Measurements from ENCODE around the gene FBN1.

FBN1 gene

GRCh38 chr15:48652510-48653076 lies 7.1 kb upstream of the FBN1 start:
- no peak for DNase-seq (ENCODE audit: low spot score)

DNA sequence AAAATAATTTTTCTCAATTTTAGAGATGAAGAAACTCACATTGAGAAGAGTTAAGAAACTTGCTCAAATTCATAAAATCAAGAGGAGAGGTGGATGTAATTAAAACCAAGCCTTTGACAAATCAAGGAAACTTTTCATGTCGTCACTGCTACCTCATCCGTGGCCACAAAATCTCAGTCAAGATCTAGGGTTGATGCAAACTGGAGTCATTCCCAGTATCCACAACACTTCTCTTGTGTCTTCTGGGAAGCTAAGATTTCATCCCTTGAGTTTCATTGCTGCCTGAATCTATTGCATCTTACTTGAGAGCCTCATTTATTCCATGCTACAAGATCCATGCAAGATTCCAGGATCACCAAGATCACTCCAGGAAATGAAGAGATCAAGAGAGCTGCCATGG lies 5.4 kb upstream of the FBN1 start:
- DNase-seq (ENCODE audit: low spot score): no peak

DNA sequence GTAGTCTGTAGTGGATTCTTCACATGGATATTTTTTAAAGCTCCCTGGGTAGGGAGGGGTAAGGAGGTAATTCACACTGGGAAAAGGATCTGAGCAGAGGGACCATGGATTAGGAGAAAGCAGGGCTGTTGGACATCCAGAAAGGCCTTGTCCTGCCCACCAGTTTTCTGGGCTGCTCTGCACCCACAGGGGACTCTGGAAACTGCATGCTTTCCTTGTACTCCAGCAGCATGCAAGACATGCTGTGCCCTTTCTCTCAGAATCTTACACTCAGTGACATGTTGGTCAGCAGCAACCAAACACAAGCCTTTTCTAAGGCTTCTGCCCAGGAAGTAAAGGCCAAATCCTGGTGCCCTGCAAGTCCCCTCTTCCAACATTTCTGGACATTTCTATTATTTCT lies 2.5 kb upstream of the FBN1 start:
- no peak for DNase-seq (ENCODE audit: low spot score)

DNA sequence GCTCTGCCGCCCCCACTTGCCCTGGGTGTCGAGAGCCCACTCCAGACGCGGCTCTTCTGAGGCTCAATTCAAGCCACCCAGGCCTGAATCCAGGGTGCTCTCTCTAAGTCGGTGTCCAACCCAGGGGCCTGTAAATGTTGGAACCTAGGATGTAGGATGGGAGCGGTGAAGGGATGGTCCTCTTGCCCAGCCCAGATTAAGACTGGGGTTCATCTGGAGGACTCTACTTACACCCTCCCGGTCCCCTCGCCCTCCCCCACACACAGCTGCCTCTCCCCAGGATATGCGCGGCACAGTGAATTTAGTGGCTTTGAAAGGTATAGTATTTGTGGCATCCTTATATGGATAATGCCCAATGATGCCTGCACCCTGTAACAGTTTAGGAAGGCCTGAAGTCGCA lies 822 bp upstream of the FBN1 start:
- no peak for DNase-seq (ENCODE audit: low spot score)

GRCh38 chr15:48644827-48645557 lies 517 bp downstream of the FBN1 start:
- no peak for DNase-seq (ENCODE audit: low spot score)

DNA sequence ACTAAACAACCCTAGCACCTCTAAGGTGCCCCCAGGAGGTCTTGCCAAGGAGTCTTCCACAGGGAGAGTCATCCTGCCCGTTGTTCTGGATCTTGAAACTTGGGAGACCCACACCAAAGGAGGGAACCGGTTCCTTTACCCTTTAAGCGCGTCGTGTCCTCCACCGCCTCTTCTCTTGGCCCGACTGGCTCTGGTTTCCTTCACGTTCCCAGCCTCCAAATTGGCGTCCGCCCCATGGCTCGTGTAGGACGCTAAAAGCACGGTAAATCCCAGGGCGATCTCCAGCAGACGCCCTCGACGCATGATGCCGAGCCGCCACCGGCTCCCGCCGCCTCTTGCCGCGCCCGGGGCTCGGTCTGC lies 1.1 kb downstream of the FBN1 start:
- DNase-seq (ENCODE audit: low spot score): no peak

DNA sequence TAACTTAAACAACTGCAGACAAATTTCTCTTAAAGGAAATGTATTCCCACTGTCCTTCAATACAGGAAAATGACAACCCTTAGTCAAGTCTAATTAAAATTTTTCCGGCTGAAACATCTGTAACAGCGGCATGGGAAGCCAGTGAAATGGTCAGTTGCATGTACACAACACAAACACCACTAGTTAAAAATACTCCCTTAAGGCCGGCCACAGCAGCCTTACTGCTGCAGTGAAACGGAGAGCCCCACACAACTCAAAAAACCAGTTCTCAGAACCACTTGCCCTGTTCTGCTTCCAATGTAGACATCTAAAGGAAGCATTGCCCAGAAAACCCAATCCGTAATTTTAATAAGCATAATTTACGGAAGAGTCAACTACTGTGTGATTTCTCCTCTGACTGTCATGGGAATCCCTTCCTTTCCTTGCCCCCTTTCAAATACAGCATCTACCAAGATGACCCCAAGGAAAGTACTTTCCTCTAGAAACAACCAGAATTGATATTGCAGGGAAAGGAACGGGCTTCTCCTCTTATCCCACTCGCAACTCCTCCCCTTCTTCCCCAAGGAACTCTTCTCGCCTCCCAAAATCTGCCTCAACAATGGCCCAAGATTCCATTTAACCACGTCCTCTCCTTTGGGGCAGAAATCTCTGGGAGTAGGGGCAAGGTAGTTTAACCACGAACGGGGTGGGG lies 1.6 kb downstream of the FBN1 start:
- no peak for DNase-seq (ENCODE audit: low spot score)

GRCh38 chr15:48643206-48643605 lies 2.3 kb downstream of the FBN1 start:
- DNase-seq (ENCODE audit: low spot score): no peak

- DNase-seq (ENCODE audit: low spot score): no peak
Observed at GRCh38 chr15:48642795-48643194, 2.7 kb downstream of the FBN1 start.

- no peak for DNase-seq (ENCODE audit: low spot score)
Observed at GRCh38 chr15:48641416-48641815, 4.1 kb downstream of the FBN1 start.

DNA sequence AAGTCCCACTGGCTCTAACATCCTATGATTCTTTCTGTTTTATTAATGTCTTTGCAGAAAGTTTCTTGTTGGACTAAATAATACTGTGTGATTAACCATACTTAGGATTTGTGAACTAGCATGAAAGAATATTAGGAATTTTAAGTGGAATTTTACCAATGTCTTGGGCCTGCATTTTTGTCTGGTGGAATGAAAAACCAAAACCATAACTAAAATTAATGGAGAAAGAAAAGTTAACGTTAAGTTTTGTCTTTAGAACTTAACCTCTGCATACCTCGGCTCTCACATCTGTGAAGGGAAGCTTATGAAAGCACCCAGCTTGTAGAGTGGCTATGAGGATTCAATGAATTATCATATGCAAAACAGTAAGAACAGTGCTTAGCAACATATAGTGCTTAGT lies 6.5 kb downstream of the FBN1 start:
- no peak for DNase-seq (ENCODE audit: low spot score)

GRCh38 chr15:48637639-48638038 lies 7.9 kb downstream of the FBN1 start:
- no peak for DNase-seq (ENCODE audit: low spot score)

GRCh38 chr15:48636511-48636910 lies 9.0 kb downstream of the FBN1 start:
- no peak for DNase-seq (ENCODE audit: low spot score)

DNA sequence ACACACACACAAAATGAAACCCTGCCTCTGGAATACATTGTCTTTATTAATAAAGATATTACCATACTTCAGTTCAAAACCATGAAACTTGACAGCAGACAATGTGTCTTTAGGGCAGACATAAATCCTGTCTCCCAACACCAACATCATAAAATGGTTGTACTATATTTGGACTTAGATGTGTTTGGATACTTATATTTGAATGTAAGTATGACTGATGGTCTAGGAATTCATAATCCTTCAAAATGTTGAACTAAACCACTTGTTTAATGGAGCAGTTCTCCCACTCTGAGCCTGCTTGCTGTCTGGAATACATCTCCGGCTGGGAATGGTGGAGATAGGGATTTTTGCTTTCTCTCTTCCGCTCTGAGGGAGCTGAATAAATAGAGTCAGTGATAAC lies 10.6 kb downstream of the FBN1 start:
- DNase-seq (ENCODE audit: low spot score): no peak

DNA sequence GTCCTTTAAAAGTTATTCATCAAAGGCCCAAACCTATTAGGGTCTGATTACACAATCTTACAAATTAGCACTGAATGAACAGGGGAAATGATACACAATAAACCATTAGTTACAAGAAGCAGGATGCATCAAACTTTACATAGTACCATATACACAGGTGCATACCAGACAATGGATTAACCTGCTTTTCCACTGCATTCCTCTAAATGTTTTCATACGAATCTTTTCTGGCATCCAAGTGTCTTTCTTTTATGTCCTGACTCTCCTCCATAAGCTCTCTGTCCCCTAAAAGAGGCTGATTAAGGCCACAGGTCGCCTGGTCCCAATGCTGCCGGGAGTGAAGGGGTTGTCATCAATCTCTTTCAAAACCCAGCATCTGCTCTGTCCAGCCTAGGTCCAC lies 11.4 kb downstream of the FBN1 start:
- DNase-seq (ENCODE audit: low spot score): no peak

DNA sequence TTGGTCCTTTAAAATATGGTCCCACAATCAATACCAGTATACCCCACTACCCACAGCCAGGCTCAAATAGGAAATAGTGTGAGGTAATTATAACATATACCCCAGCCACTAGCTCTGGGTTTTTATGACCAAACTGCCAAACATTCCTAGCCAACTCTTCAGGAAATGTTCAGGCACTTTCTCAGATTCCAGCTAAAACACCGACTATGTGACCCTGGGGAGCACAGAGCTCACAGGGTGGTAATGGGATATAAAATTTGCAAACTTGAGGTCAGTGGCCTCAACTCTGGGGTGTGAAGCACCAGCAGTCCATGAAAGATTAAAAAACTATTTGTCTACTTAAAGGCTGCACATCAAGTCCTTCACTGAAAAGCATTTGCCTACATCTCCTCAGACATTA lies 12.9 kb downstream of the FBN1 start:
- no peak for DNase-seq (ENCODE audit: low spot score)

- DNase-seq (ENCODE audit: low spot score): no peak
Observed at GRCh38 chr15:48631176-48631770, 14.2 kb downstream of the FBN1 start.

DNA sequence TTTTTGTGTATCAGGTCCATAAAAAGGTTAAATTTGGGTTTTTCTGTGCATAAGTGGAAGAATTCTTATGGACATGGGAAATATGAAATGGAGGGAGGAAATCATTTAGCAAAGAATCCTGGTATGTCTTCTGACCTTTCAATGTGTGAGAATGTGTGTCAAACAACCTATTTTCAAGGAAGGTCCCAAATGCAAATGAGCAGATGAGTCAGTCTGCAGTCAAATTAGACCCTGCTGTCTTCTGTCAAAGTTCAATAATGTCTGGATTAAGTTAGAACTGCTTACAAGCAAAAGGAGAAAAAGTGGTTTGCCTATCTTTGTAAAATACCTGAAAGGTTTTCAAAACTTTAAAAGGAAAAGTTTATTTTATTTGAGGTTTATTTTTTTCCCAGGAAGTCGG lies 15.3 kb downstream of the FBN1 start:
- DNase-seq (ENCODE audit: low spot score): no peak

GRCh38 chr15:48628832-48629231 lies 16.7 kb downstream of the FBN1 start:
- no peak for DNase-seq (ENCODE audit: low spot score)

- no peak for DNase-seq (ENCODE audit: low spot score)
Observed at GRCh38 chr15:48627260-48627940, 18.1 kb downstream of the FBN1 start.

DNA sequence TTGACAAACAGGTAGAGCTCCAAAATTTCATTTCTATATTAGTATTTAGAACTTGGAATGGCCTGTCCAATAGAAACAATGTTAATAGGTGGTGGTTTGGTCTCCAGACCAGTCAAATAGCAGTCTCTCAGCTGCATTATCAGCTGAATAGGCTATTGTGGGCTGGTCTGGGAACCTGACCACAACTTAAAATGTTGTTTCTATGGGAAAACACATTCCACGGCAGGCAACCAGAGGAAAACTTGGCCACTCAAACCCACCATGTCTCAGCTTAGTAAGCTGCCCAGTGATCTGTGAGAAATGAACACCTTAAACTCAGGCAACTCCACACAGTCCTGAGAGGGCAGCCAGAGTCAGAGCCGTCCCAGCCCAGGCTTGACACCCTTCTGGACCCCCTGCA lies 20.4 kb downstream of the FBN1 start:
- DNase-seq (ENCODE audit: low spot score): no peak

DNA sequence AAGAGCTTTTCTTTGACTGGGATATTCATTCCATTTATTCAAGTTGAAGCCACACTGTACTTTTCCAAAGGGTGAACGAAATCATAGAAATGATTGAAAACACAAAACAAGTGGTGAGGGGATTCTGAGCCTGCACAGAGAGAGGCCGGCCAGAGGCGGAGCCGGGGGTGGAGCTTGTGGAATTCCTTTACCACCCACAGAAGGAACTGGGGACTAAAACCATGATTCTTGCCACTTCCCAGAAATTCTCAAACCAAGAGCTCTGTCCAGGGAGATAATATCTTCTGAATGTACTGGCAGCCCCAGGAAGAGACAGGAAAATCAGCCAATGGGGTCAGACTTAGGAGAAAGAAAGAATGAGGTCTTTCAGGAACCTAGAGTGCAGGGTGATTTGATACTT lies 20.8 kb downstream of the FBN1 start:
- no peak for DNase-seq (ENCODE audit: low spot score)

DNA sequence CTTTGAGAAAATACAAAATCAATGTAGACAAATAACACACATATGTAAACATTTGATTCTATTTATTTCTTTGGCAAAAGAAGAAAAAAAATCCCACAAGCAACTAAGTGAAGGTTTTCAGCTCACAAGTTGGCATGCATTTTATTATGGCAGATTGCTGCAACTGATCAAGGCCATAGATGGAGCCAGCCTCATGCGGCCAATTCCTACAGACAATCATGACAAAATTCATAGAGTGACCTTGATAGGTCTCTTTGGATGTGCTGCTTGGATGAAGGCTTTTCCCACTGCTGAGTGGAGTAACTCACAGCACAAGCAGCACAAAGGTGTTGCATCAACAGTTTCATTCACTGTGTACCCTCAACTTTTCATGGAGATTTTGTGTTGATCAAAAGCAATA lies 22.1 kb downstream of the FBN1 start:
- DNase-seq (ENCODE audit: low spot score): no peak

All from COLO829 (cell line).